Adipose tissue (tissue), 3 donors: ENCODE measurements around the gene CDKAL1. TPM values are rescaled to one million over a fixed set of nuclear protein-coding genes. Genes with fewer than 3 reads are reported as not detected.

Source experiments
- H3K27ac ChIP-seq: one replicate; pipeline ENCODE4 v1.5.1; 2013; ENCODE audit warnings: low read depth, low read length
- WGBS, 3 donors: extraction: QIAGEN DNeasy Blood & Tissue Kit; methylation state at CpG; one replicate each; pipeline ENCODE4 v1.1.7; 2013; 5-methylcytosine and 5-hydroxymethylcytosine counted together
- polyA plus RNA-seq, 3 donors: library from polyadenylated mRNA; stranded (reverse); fragments of 200-250 nt; gene quantifications; one replicate each; pipeline ENCODE4 v1.2.3, GENCODE V29; 2013
- donor health status: healthy with polysubstance abuse.
- donor health status: Bipolar disorder and iron deficiency.
- donor health status: healthy.

The CDKAL1 gene
- polyA plus RNA-seq, 3 donors = 2.9 to 6.0 (median 3.6) TPM

GRCh38 chr6:21257125-21257524, 722.9 kb downstream of the CDKAL1 start:
- no peak overlapping the region for H3K27ac ChIP-seq
- WGBS, 3 donors = 43 to 60% (median 60%) methylated on average over 2 of the region's 2 CpGs

- no peak overlapping the region for H3K27ac ChIP-seq
- WGBS, 3 donors = 89% methylated on average over 5 of the region's 5 CpGs
Measured at GRCh38 chr6:21258665-21259064, 724.4 kb downstream of the CDKAL1 start.

DNA sequence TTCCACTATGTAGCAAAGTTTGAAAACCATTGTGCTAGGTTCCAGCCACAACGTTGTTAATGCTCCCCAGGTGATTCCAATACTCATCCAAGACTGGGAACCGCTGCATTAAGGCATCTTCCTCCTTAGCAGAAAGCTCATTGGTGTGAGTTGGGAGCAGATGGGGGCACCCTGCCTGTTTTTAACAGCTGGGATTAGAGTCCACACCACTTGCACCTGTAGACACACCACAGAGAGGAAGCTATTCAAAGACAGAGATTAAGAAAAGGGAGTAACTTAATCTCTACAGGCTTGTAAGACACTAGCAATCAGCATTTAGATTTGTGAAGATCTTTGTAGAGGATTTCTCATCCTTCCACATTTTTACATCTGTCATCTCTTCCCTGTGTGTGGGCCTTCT, 725.4 kb downstream of the CDKAL1 start:
- 73 to 88% (median 84%) methylated on average over 2 of the region's 2 CpGs for WGBS, 3 donors
- no peak overlapping the region for H3K27ac ChIP-seq

DNA sequence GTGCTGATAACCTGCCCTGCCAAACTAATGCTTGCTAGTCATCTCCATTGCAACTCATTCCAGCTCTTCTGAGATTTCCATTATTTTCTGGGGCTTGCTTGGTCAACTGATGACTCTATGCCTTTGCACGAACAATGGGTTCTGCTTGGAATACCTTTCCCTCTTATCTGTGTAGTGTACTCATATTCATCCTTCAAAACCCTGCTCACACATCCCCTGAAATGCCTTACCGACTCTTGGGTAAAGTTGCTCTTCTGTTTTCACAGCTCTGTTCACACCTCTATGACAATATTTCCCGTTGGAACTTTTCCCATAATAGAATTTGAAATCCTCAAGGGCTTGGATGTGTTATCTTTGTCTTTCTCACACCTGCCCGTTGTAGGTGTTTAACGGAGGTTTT, 728.2 kb downstream of the CDKAL1 start:
- 80 to 92% (median 91%) methylated on average over 5 of the region's 5 CpGs for WGBS, 3 donors
- H3K27ac ChIP-seq = no peak overlapping the region

- H3K27ac ChIP-seq = no peak overlapping the region
- WGBS, 3 donors = 86 to 93% (median 87%) methylated on average over 18 of the region's 18 CpGs
Measured at GRCh38 chr6:21263531-21264287, 729.5 kb downstream of the CDKAL1 start.

- no peak overlapping the region for H3K27ac ChIP-seq
- 73 to 84% (median 75%) methylated on average over 10 of the region's 10 CpGs for WGBS, 3 donors
Measured at GRCh38 chr6:21264288-21265033, 730.2 kb downstream of the CDKAL1 start.

DNA sequence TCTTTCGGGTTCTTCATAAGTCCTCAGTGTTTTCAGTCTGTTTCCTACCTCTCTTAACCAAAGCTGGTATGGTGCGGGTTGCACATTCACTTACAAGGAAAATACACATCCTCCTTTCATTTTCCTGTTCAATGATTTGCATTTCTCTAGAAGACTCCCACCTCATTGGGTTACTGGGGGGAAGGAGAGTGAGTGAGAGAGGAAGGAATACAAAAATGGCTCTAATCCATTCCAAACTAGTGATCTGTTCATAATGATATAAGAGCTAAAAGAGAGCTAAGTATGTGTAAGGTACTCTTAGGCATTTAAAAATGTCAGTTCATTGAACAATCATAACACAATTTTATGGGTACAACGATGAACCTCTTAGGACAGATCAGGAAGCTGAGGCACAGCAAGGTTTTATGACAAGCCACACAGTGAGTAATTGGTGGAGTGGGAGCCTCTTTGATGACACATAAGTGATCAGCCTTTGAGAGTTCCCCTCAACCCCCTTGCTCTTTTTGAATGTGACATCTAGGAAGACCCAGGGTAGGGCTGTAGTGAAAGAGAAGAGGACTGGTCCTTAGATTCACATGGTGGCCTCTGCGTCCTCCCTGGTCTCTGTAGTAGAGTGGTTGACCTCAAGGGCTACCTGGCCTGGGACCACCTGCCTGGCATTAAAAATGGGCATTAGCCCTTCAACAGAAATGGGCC, 730.9 kb downstream of the CDKAL1 start:
- no peak overlapping the region for H3K27ac ChIP-seq
- 90 to 94% (median 93%) methylated on average over 4 of the region's 4 CpGs for WGBS, 3 donors

GRCh38 chr6:21265730-21266044, 731.4 kb downstream of the CDKAL1 start:
- 83 to 93% (median 84%) methylated on average over 2 of the region's 2 CpGs for WGBS, 3 donors
- H3K27ac ChIP-seq = no peak overlapping the region

DNA sequence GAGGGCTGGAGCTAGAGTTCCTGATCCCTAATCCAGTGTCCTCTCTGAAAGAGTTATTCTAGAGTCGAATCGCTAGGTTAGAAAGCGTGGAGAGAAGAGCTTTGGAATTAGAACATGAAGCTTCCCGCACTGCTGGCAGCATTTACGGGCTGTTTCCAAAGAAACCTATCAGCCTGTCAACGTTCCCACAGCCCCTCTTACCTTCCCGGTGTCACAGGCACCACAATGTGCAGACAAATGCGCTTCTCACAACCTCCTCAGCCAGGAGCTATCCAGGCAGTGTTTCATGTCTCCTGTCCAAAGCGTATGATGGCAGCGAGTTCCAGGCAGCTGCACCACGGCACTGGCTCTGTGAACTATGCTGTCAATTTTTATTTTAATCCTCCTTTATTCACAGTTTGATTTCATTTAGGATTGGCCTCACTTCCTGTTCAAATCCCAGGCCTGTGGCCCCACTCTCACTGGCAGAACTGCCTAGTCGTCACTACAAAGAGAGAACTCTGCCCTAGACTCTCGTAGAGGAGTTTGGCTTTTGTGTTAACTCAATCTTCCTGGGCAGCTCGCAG, 736.5 kb downstream of the CDKAL1 start:
- WGBS, 3 donors = 73 to 79% (median 79%) methylated on average over 14 of the region's 14 CpGs

GRCh38 chr6:21271428-21272155, 737.3 kb downstream of the CDKAL1 start:
- no peak overlapping the region for H3K27ac ChIP-seq
- 89 to 90% (median 89%) methylated on average over 7 of the region's 7 CpGs for WGBS, 3 donors

More for the DNA sequence above, 736.5 kb downstream of the CDKAL1 start:
- H3K27ac ChIP-seq = no peak overlapping the region

DNA sequence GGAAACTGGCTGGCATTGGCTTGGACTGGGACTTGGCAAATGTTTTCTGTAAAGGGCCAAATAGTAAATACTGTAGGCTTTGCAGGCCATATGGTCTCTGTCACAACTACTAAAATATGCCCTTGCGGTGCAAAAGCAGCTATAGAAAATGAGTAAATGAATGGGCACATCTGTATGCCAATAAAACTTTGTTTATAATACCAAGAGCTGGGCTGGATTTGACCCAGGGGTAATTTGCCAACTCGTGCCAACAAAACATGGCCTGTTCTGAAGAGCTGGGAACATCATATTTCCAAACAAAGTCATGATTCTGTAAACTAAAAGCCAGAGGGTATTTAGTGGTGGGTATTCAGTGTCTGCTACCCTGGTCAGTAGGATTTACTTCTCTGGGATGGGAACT, 739.2 kb downstream of the CDKAL1 start:
- WGBS, 3 donors = 86 to 94% (median 90%) methylated on average over 2 of the region's 2 CpGs
- no peak overlapping the region for H3K27ac ChIP-seq

DNA sequence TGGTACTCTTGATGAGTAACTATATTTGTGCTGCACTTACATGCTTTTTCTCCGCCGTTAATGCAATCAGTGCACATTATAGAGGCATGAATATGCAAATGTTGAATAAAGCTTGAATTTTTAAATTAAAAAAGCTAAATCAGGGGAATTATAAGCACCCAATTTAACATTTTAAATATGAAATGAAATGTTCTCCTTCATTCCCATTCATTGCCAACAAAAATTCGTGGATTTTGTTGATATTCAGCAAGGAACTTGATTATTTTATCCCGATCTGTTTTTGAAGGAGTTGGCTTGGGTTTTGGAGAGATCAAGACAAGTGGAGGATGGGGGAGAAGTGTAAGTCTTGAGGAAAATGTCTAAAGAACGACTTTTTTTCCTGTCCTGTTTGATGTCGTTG, 740.6 kb downstream of the CDKAL1 start:
- 84 to 90% (median 89%) methylated on average over 6 of the region's 6 CpGs for WGBS, 3 donors
- no peak overlapping the region for H3K27ac ChIP-seq

- WGBS, 3 donors = 72 to 83% (median 80%) methylated on average over 7 of the region's 7 CpGs
- no peak overlapping the region for H3K27ac ChIP-seq
Measured at GRCh38 chr6:21277601-21278374, 743.5 kb downstream of the CDKAL1 start.

DNA sequence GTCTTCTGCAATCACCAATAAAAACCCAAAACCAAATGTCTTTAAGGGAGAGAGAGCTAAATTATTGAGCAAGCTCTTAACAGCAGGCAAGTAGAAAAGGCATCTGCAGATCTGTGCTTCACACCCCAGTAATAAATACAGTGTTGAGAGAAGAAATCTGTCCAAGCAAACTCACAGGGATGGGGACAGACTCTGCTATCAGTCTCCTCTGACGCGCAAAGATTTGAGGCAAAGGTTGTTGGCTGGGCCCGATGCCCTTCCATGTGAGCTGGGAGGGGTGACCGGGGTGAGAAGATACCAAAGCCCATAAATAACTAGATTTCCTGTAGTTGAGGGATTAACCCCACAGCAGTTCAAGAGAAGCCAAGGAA, 744.1 kb downstream of the CDKAL1 start:
- H3K27ac ChIP-seq = no peak overlapping the region
- WGBS, 3 donors = 56 to 79% (median 56%) methylated on average over 4 of the region's 4 CpGs

- 95 to 97% (median 97%) methylated on average over 5 of the region's 5 CpGs for WGBS, 3 donors
- H3K27ac ChIP-seq = no peak overlapping the region
Measured at GRCh38 chr6:21279619-21280018, 745.4 kb downstream of the CDKAL1 start.

DNA sequence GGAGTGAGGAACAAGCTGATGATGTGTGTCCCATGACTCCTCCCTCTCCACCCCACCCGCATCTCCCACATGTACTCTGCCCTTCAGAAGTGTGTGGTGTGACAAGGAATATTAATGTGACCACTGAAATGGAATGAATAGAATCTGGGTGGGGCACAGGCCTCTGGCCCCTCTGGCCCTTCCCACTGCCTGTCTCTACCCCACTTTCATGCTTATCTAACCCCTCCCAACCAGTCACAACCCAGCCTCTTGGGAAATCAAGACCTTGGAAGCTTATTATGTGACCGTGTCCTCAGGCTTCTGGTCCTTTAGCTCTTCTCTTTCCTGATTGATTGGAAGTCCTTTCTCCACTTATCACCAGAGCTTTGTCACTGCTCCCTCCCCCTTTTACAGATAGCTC, 747.1 kb downstream of the CDKAL1 start:
- H3K27ac ChIP-seq = no peak overlapping the region
- WGBS, 3 donors = 62 to 73% (median 66%) methylated on average over 2 of the region's 2 CpGs
